Left ventricle myocardium inferior (tissue), 1 donor: Measurements from ENCODE around the gene RAB39B. TPM values are rescaled to one million over a fixed set of nuclear protein-coding genes. Genes with fewer than 3 reads are reported as not detected.

Experiments
- DNase-seq: peaks from one replicate; pipeline ENCODE4 v3.0.0-alpha.2; 2020
- H3K27ac ChIP-seq: fragments of 200-600 bp; replicated peaks from 2 replicates; pipeline ENCODE4 v1.8.0; 2021
- H3K27me3 ChIP-seq: fragments of 200-600 bp; 2 replicates; pipeline ENCODE4 v1.8.0; 2021; ENCODE audit warnings: low read depth
- H3K36me3 ChIP-seq: fragments of 200-600 bp; 2 replicates; pipeline ENCODE4 v1.8.0; 2021
- H3K4me1 ChIP-seq: fragments of 200-600 bp; 2 replicates; pipeline ENCODE4 v1.8.0; 2021
- H3K4me3 ChIP-seq: fragments of 200-600 bp; 2 replicates; pipeline ENCODE4 v1.8.0; 2021; ENCODE audit warnings: mild to moderate bottlenecking, moderate library complexity
- H3K9me3 ChIP-seq: fragments of 200-600 bp; replicated peaks from 2 replicates; pipeline ENCODE4 v1.8.0; 2021
- CTCF ChIP-seq: fragments of 200-600 bp; IDR thresholded peaks from 2 replicates; pipeline ENCODE4 v1.8.0; 2021; ENCODE audit warnings: antibody characterized with exemption, mild to moderate bottlenecking, borderline replicate concordance
- intact Hi-C: fragments of 100-400 bp; cut with micrococcal nuclease; formaldehyde crosslinking; loops from one replicate; pipeline ENCODE4 v1.11.0; 2022
- total RNA-seq: library from RNA; stranded (reverse); fragmentation: NEBNext Ultra II Directional; extraction: Animal tissue kit (Norgen Biotek cat#: 25700); gene quantifications from one replicate; pipeline ENCODE4 v1.2.1, GENCODE V29; 2021
- donor health status: DM: no; HTN: yes; CAD: no; lungs with severe emphysema.

RAB39B gene
- total RNA-seq, 1 donor from 2014 or later: 0.11 TPM

GRCh38 chrX:155221351-155221750, 42.9 kb downstream of the RAB39B start:
- intact Hi-C loops: no loop called here
- Histone ChIP-seq H3K4me1 (peaks cover 28% of the 10 kb centered on the region), H3K36me3 (peaks cover 11% of the 10 kb centered on the region), H3K27me3 (no peaks in the 10 kb centered on the region), H3K9me3 (no peaks in the 10 kb centered on the region), H3K4me3 (no peak overlapping the region), H3K27ac (no peak overlapping the region)
- no peak for TF ChIP-seq CTCF
- no peak for DNase-seq

- Histone ChIP-seq H3K9me3 (no peaks in the 10 kb centered on the region), H3K27ac (no peak overlapping the region), H3K27me3 (no peaks in the 10 kb centered on the region), H3K4me3 (no peak overlapping the region), H3K4me1 (peaks cover 35% of the 10 kb centered on the region), H3K36me3 (peaks cover 11% of the 10 kb centered on the region)
- no peak for DNase-seq
- TF ChIP-seq CTCF: no peak
- intact Hi-C loops: no loop called here
These were observed 45.5 kb downstream of the RAB39B start for GRCh38 chrX:155218777-155219176.

GRCh38 chrX:155216940-155217440, 47.3 kb downstream of the RAB39B start:
- no peaks in the 10 kb centered on the region for H3K27me3 ChIP-seq
- peak overlapping the region; percentile 78 for H3K4me3 ChIP-seq
- H3K36me3 ChIP-seq: peaks cover 11% of the 10 kb centered on the region
- no peak for TF ChIP-seq CTCF
- peaks cover 35% of the 10 kb centered on the region for H3K4me1 ChIP-seq
- DNase-seq: no peak
- intact Hi-C loops: no loop called here
- H3K9me3 ChIP-seq: no peaks in the 10 kb centered on the region
- peak overlapping the region; percentile 91 for H3K27ac ChIP-seq

GRCh38 chrX:155216179-155216939, 47.9 kb downstream of the RAB39B start, which contains the start of gene VBP1:
TSS of gene VBP1 (plus strand) at chrX:155216460. CDS start at chrX:155216483, 23 bp downstream.
- TF ChIP-seq CTCF: peak; percentile 63
- Histone ChIP-seq H3K27ac (peak within 1 kb of the TSS; percentile 91), H3K4me1 (peaks cover 35% of the 10 kb centered on the region), H3K4me3 (peak within 1 kb of the TSS; percentile 78), H3K9me3 (no peaks in the 10 kb centered on the region), H3K36me3 (peaks cover 11% of the 10 kb centered on the region), H3K27me3 (no peaks in the 10 kb centered on the region)
- DNase-seq: peak; percentile 90
- intact Hi-C loops: no loop called here

GRCh38 chrX:155215443-155216178, 48.7 kb downstream of the RAB39B start:
- Histone ChIP-seq H3K27me3 (no peaks in the 10 kb centered on the region), H3K4me1 (peaks cover 35% of the 10 kb centered on the region), H3K4me3 (peak overlapping the region; percentile 78), H3K36me3 (peaks cover 4% of the 10 kb centered on the region), H3K27ac (peak overlapping the region; percentile 91), H3K9me3 (no peaks in the 10 kb centered on the region)
- no peak for TF ChIP-seq CTCF
- DNase-seq: no peak
- intact Hi-C loops: no loop called here
